ENCODE measurements around the gene NENF. TPM values are rescaled to one million over a fixed set of nuclear protein-coding genes. Genes with fewer than 3 reads are reported as not detected.

Gene NENF
- polyA plus RNA-seq, 1 of the 3 experiments (the other 2 are of a cell fraction): 78.7 TPM

DNA sequence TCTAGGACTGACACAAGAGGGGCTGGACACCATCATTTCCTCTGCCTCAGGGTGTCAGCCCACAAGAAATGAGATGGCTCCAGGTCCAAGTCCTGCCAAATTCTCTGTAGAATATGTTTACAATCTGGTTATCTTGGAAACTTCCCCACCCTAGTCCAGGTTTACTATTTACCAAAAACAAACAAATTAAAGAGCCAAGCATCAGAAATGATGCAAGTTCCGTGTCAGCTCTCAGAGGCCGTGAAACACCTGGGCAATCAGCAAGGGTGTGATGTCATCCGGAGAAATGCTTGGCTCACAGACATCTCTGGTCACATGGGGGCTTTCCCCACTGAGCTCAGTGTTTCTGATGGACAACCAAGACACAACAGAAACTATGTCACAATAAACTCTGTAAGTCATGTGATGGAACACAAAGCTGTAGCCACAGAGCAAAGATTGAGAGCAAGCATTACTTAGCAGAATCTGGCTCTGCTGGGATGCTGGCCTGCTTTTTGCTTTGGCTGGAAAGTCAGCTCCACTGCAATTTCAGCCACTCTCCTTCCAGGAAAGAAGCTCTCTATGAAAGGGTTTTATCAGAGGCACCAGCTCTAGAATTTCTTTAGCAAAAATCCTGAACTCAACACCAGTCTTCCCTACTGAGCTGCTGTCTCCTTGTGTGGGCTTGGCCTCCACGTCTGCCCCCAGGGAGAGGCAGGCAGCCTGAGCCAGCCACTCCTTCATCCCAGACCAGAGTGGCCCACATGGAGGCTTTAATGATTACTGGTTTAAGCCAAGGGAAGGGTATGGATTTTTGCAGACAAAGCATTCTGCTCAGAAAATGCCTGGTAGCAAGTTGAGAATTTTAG is 55.9 kb downstream of the NENF start:
- ChIA-PET POLR2A (interaction anchor here (0.6 kb wide), 1 partner anchor 472 kb away, joined by 3 read pairs; no protein-coding TSS in a partner anchor), CTCF (interaction anchor here (1.0 to 3.2 kb wide), 3 partner anchors 11 to 293 kb away, joined by 3 to 19 read pairs (median 3); no protein-coding TSS in a partner anchor)
- H3K79me2 ChIP-seq (ENCODE audit: insufficient read depth): no peaks in the 10 kb centered on the region
- no peak overlapping the region for H3K4me2 ChIP-seq
- DNase-seq: no peak
- H3K9me2 ChIP-seq: no peaks in the 10 kb centered on the region
- H3K27ac ChIP-seq (ENCODE audit: low read depth in 2 of 2, low read length in 1 of 2): no peak overlapping the region
- H4K20me1 ChIP-seq (ENCODE audit: insufficient read depth): no peaks in the 10 kb centered on the region
- no peaks in the 10 kb centered on the region for H3K36me3 ChIP-seq (replicated peaks in 1 of 2; ENCODE audit: control insufficient read depth in 1 of 2, insufficient read depth in 2 of 2, low read length in 1 of 2)
- H3K9ac ChIP-seq: no peak overlapping the region
- H3K9me3 ChIP-seq: no peaks in the 10 kb centered on the region
- 0 out of 2 replicates have a peak, but pooled peaks cover 8% of the 10 kb centered on the region for H3K27me3 ChIP-seq (ENCODE audit: insufficient read depth)
- TF ChIP-seq EP300 (IDR thresholded peaks at IDR 0.05; ENCODE audit: borderline replicate concordance in 1 of 2, low read depth in 1 of 2, low read length in 1 of 2) (no peak), GABPA (IDR thresholded peaks at IDR 0.05; ENCODE audit: low read depth) (no peak), TEAD4 (IDR thresholded peaks at IDR 0.05; ENCODE audit: borderline replicate concordance, insufficient read depth) (no peak), ELF1 (IDR thresholded peaks at IDR 0.05) (no peak), CHD2 (IDR thresholded peaks at IDR 0.05; ENCODE audit: low read length, partially characterized antibody) (no peak)
- TF ChIP-seq, protein P1, sequence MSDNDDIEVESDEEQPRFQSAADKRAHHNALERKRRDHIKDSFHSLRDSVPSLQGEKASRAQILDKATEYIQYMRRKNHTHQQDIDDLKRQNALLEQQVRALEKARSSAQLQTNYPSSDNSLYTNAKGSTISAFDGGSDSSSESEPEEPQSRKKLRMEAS (IDR thresholded peaks at IDR 0.05; ENCODE audit: low read depth): no peak
- WGBS (ENCODE audit: low lambda C conversion rate): 77% methylated on average over 4 of the region's 4 CpGs
- peaks cover 0 to 15% of the 10 kb centered on the region in 2 experiments; a peak in 1 of 4 replicates for H3K4me1 ChIP-seq (ENCODE audit: control insufficient read depth in 1 of 2, insufficient read depth in 2 of 2, low read depth in 1 of 2, low read length in 1 of 2)
- no peak overlapping the region for H3K4me3 ChIP-seq (ENCODE audit: low read depth in 2 of 2, low read length in 1 of 2)
- no peaks in the 10 kb centered on the region for H3F3A ChIP-seq (replicated peaks; ENCODE audit: insufficient read depth)
- H2AFZ ChIP-seq (ENCODE audit: low read depth): no peak overlapping the region

DNA sequence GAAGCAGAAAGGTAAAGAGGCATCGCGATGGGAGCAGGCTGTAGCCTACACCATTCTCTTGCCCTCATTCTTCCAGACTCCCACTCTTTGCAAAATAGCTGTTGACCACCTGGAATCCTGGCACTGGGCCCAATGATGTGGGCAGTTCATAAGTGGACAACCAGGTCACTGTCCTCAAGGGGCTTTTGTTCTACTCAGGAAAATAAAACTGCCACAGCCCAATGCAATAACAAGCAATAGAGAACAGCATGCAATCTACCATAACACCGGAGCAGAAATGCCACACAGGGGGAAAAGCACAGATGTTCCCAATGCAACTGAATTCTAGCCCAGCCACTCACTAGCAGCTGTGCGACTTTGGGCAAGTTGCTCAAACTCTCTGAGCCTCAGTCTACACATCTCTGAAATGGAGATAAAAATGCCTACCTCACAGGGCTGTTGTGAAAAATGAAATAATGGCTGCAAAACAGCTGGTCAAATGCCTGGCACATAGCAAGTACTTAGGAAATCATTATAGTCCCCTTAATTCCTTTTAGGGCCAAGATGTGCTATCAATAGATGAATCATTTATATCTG is 56.7 kb downstream of the NENF start:
- WGBS (ENCODE audit: low lambda C conversion rate): 81% methylated on average over 4 of the region's 4 CpGs
- H3K36me3 ChIP-seq (replicated peaks in 1 of 2; ENCODE audit: control insufficient read depth in 1 of 2, insufficient read depth in 2 of 2, low read length in 1 of 2): no peaks in the 10 kb centered on the region
- TF ChIP-seq SIN3A (IDR thresholded peaks at IDR 0.05; ENCODE audit: borderline replicate concordance, low read depth, low read length): no peak
- no peak for TF ChIP-seq RXRA (IDR thresholded peaks at IDR 0.05; ENCODE audit: borderline replicate concordance, low read depth)
- TF ChIP-seq TAF1 (IDR thresholded peaks at IDR 0.05; ENCODE audit: borderline replicate concordance, low read depth, low read length): no peak
- no peak for TF ChIP-seq FOXJ3 (CRISPR knock-in tag; IDR thresholded peaks at IDR 0.05)
- TF ChIP-seq TEAD4 (IDR thresholded peaks at IDR 0.05; ENCODE audit: borderline replicate concordance, insufficient read depth): no peak
- TF ChIP-seq NFIC (IDR thresholded peaks at IDR 0.05; ENCODE audit: borderline replicate concordance): no peak
- no peak for TF ChIP-seq POLR2AphosphoS5 (IDR thresholded peaks at IDR 0.05; ENCODE audit: low read depth, low read length)
- TF ChIP-seq, protein P2, sequence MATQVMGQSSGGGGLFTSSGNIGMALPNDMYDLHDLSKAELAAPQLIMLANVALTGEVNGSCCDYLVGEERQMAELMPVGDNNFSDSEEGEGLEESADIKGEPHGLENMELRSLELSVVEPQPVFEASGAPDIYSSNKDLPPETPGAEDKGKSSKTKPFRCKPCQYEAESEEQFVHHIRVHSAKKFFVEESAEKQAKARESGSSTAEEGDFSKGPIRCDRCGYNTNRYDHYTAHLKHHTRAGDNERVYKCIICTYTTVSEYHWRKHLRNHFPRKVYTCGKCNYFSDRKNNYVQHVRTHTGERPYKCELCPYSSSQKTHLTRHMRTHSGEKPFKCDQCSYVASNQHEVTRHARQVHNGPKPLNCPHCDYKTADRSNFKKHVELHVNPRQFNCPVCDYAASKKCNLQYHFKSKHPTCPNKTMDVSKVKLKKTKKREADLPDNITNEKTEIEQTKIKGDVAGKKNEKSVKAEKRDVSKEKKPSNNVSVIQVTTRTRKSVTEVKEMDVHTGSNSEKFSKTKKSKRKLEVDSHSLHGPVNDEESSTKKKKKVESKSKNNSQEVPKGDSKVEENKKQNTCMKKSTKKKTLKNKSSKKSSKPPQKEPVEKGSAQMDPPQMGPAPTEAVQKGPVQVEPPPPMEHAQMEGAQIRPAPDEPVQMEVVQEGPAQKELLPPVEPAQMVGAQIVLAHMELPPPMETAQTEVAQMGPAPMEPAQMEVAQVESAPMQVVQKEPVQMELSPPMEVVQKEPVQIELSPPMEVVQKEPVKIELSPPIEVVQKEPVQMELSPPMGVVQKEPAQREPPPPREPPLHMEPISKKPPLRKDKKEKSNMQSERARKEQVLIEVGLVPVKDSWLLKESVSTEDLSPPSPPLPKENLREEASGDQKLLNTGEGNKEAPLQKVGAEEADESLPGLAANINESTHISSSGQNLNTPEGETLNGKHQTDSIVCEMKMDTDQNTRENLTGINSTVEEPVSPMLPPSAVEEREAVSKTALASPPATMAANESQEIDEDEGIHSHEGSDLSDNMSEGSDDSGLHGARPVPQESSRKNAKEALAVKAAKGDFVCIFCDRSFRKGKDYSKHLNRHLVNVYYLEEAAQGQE (IDR thresholded peaks at IDR 0.05; ENCODE audit: low read depth, low read length): no peak
- TF ChIP-seq FOXM1 (IDR thresholded peaks at IDR 0.05; ENCODE audit: low read depth): no peak
- no peak for TF ChIP-seq EZH2phosphoT487 (IDR thresholded peaks at IDR 0.05; ENCODE audit: borderline replicate concordance, low read depth)
- no peak for TF ChIP-seq SMC3 (IDR thresholded peaks at IDR 0.05; ENCODE audit: low read depth, low read length)
- no peak for TF ChIP-seq RAD21 (IDR thresholded peaks at IDR 0.05; ENCODE audit: low read length)
- TF ChIP-seq, protein P3, sequence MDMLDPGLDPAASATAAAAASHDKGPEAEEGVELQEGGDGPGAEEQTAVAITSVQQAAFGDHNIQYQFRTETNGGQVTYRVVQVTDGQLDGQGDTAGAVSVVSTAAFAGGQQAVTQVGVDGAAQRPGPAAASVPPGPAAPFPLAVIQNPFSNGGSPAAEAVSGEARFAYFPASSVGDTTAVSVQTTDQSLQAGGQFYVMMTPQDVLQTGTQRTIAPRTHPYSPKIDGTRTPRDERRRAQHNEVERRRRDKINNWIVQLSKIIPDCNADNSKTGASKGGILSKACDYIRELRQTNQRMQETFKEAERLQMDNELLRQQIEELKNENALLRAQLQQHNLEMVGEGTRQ (IDR thresholded peaks at IDR 0.05; ENCODE audit: borderline replicate concordance, low read depth, low read length): no peak
- TF ChIP-seq GATA2 (CRISPR knock-in tag; IDR thresholded peaks at IDR 0.05): no peak
- TF ChIP-seq NRF1 (IDR thresholded peaks at IDR 0.05; ENCODE audit: low read depth, low read length): no peak
- TF ChIP-seq, protein P1 (IDR thresholded peaks at IDR 0.05; ENCODE audit: low read depth): no peak
- TF ChIP-seq MEF2A (IDR thresholded peaks at IDR 0.05; ENCODE audit: borderline replicate concordance, low read depth): no peak
- no peaks in the 10 kb centered on the region for H3K79me2 ChIP-seq (ENCODE audit: insufficient read depth)
- H3K9ac ChIP-seq: no peak overlapping the region
- ChIA-PET POLR2A (interaction anchor here (0.6 kb wide), 1 partner anchor 473 kb away, joined by 3 read pairs; no protein-coding TSS in a partner anchor), CTCF (interaction anchor here (0.9 to 3.2 kb wide), 2 partner anchors 12 to 176 kb away, joined by 3 to 19 read pairs; no protein-coding TSS in a partner anchor)
- no peaks in the 10 kb centered on the region for H3K9me2 ChIP-seq
- no peak overlapping the region for H2AFZ ChIP-seq (ENCODE audit: low read depth)
- no peaks in the 10 kb centered on the region for H4K20me1 ChIP-seq (ENCODE audit: insufficient read depth)
- no peak overlapping the region for H3K27ac ChIP-seq (ENCODE audit: low read depth in 2 of 2, low read length in 1 of 2)
- no peak overlapping the region for H3K4me3 ChIP-seq (ENCODE audit: low read depth in 2 of 2, low read length in 1 of 2)
- peaks cover 0 to 15% of the 10 kb centered on the region in 2 experiments; a peak in 1 of 4 replicates for H3K4me1 ChIP-seq (ENCODE audit: control insufficient read depth in 1 of 2, insufficient read depth in 2 of 2, low read depth in 1 of 2, low read length in 1 of 2)
- DNase-seq: no peak
- H3K9me3 ChIP-seq: no peaks in the 10 kb centered on the region
- no peaks in the 10 kb centered on the region for H3F3A ChIP-seq (replicated peaks; ENCODE audit: insufficient read depth)
- no peak overlapping the region for H3K4me2 ChIP-seq
- 0 out of 2 replicates have a peak, but pooled peaks cover 8% of the 10 kb centered on the region for H3K27me3 ChIP-seq (ENCODE audit: insufficient read depth)

Measured in SK-N-SH (cell line).